NCI-H460 (cell line): ENCODE data around the gene SUPT7L. TPM values are rescaled to one million over a fixed set of nuclear protein-coding genes. Genes with fewer than 3 reads are reported as not detected.

Source experiments
- DNase-seq: peaks from one replicate; pipeline ENCODE4 v3.0.0-alpha.2; 2016; ENCODE audit warnings: low read depth; ENCODE audit errors: extremely low read depth
- polyA plus RNA-seq: library from polyadenylated mRNA; depleted of rRNA; stranded (reverse); fragments of >200 nt; gene quantifications from 2 replicates; pipeline ENCODE4 v1.2.3, GENCODE V29; 2014; cell fraction: nucleus; rRNA removed
- total RNA-seq: library from RNA; depleted of rRNA; stranded (reverse); fragments of >200 nt; shearing (Covaris generic); gene quantifications from 2 replicates; pipeline ENCODE4 v1.2.3, GENCODE V29; 2014; rRNA removed

Gene SUPT7L
- total RNA-seq, result 39.6 and 42.2 TPM in 2 replicates
- polyA plus RNA-seq, result 50.6 and 62.6 TPM in 2 replicates

- DNase-seq, result peak; percentile 75
Observed at GRCh38 chr2:27663285-27664153, at the start of gene SUPT7L, which contains the start of gene SLC4A1AP. Gene SUPT7L, minus strand, starts transcription at chr2:27663614. Its CDS starts 1,422 bp downstream, at chr2:27662192. Gene SLC4A1AP, plus strand, starts transcription at chr2:27663889. Its CDS starts 26 bp downstream, at chr2:27663915.

DNA sequence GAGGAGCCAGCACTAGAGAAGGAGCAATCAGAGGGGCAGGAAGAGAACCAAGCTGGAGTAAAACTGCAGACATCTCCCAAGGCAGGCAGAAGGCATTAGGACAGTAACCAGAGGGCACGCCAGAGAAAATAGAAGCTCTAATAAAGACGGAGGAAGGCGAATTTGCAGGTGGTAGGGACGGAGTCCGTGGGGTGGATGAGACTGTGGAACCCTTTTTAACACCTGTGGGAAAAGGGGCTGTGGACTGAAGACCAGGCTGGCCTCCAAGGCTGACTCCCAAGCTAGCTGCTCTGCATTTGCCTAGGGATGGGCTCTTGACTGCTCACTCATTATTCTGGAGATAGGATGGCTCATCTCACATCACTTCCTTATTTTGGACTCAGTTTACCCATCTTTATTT is 49.8 kb upstream of the SUPT7L start:
- DNase-seq, result no peak

GRCh38 chr2:27712522-27712921 is 49.1 kb upstream of the SUPT7L start:
- no peak for DNase-seq

DNA sequence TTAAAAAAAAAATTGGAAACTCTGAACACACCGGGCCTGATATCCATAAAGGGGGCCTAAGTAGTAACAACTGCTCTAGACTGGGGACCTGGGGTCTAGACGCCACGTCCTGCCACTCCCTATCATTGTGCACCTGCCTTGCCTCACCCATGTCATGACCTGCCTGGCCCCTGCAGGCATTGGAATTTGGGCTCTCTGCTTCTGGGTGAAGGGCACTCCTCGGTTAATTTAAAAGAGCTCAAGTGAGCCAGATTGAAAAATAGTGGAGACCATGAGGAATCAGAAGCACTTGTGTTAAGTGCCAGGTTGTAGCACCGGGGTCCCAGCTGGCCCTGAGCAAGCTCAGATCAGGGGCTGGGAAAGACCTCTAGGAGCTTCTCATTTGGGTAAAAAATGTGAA is 48.4 kb upstream of the SUPT7L start:
- no peak for DNase-seq

- DNase-seq, result no peak
Observed at GRCh38 chr2:27710640-27711430, 47.4 kb upstream of the SUPT7L start.

DNA sequence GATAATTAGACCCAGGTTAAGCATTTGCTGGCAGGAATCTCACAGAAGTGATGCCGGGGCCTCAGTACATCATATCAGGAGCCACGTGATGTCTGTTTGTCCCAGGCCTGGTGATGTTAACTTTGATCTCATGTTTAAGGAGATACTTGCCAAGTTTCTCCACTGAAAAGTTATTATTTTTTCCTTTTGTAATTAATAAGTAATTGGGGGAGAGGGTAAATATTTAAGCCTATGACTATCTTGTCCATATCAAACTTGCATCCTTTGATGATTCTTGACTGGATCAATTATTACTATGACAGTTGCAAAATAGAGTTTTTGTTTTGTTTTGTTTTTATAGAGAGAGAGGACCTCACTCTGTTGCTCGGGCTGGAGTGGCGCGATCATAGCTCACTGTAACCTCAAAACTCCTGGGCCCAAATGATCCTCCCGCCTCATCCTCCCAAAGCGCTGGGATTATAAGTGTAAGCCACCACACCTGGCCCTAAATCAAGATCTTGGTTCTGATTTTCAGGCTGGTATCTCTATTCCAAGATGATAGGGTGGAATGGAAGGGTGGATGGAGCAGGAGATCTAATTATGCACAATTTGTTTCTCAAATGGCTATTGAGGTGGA is 46.7 kb upstream of the SUPT7L start:
- DNase-seq, result no peak

GRCh38 chr2:27709326-27709725 is 45.9 kb upstream of the SUPT7L start:
- no peak for DNase-seq

GRCh38 chr2:27708666-27709065 is 45.3 kb upstream of the SUPT7L start:
- no peak for DNase-seq

- DNase-seq, result no peak
Observed at GRCh38 chr2:27708257-27708654, 44.8 kb upstream of the SUPT7L start.

DNA sequence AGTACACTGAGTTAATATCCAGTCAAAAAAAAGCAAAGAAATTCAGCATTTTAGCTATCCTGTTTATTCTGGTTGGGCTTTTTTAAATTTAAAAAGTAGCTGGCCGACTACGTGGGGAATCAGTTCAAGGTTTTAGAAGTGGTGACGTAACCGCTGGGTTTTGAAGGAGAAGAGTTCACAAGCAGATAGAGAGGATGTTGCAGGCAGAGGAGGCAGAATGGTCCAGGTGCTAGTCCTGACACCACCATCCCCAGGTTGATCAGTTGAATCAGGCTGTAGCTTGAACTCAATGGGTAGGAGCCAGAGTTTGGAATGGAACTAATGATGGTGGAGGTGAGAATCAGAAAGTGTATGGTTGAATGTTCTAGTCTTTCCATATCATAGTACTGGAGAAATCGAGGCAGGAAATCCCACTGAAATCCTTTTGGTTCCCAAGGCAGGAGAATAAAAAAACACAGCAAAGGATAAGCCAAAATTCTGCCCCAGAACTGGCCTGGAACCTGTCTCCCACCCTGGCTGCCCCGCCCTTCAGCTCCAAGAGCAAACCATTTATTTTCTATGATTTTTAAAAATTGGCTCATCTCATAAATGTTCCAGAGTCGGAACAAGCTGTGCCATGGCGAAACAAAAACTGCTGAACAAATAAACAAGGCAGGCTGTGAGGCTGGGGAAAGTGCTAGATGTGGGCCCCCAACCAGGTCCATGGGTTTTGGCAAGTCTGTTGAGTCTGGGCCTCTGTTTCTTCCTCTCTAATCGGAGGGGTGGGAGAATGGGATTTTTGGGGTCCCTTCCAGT is 44.2 kb upstream of the SUPT7L start:
- DNase-seq, result no peak

DNA sequence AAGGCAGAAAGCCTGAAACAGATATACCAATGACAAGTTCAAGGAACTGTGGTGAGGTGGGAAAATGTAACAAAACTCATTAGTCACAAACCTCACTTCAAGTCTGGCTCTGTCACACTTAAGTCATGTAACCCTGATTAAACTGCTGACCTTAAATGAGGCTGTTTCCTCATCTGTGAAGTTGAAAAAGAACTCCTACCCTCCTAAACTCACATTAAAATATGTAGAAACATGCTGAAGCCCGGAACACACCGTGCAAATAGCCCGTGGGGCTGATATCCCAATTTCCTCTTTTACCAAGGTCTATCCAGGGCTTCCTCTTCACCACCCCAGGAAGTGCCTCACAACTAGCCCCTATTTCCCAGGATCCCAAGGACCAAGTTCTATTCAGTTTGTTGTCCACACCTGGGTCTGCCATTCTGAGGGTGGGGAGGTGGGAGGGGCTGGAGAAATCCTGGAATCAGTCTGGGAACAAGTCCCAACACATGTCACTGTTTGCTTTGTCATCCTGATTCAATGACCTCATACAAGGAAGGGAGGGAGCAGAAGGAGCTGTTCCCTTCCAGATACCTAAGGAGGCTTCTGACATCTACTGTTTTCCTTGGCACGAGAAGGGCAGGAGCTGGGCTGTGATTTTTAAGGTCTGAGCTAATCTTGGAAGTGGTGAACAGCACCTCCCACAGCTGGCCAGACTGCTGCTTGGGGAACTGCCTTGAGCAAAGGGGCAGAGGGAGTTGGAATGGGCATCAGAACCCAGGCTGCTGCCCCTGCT is 42.6 kb upstream of the SUPT7L start:
- peak; percentile 87 for DNase-seq

GRCh38 chr2:27704342-27704876 is 41.0 kb upstream of the SUPT7L start:
- DNase-seq, result no peak

- peak; percentile 83 for DNase-seq
Observed at GRCh38 chr2:27703638-27704341, 40.4 kb upstream of the SUPT7L start.

GRCh38 chr2:27702302-27702701 is 38.9 kb upstream of the SUPT7L start:
- DNase-seq, result no peak

DNA sequence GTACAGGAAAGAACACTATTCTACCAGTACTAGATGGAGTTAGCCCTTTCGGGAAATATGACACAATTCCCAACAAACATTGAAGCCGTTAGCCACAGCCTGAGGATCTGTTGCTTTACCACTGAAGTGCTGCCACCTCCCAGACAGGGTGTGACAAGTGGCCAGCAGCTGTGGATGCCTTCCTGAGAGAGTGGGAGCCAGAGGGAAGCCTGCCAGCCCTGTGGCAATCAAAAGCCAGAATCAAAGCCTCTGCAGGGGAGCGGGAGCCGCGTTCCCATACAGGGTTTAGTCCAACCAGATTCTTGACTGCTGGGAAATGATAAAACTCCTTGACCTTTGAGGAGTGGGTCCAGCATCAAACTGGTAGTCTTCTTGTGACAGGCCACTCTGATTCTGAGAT is 38.3 kb upstream of the SUPT7L start:
- no peak for DNase-seq

GRCh38 chr2:27697660-27698059 is 34.2 kb upstream of the SUPT7L start:
- no peak for DNase-seq

DNA sequence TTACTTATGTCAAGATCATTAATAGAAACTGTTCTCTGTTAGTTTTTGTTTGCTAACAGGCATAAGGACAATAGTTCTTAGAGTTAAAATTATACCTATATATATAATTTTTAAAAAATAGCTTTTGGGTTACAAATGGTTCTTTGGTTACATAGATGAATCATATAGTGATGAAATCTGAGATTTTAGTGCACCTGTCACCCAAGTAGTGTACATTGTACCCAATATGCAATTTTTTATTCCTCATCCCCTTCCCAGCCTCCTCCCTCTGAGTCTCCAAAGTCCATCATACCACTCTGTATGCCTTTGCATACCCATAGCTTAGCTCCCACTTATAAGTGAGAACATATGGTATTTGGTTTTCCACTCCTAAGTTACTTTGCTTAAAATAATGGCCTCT is 26.6 kb upstream of the SUPT7L start:
- DNase-seq, result no peak

DNA sequence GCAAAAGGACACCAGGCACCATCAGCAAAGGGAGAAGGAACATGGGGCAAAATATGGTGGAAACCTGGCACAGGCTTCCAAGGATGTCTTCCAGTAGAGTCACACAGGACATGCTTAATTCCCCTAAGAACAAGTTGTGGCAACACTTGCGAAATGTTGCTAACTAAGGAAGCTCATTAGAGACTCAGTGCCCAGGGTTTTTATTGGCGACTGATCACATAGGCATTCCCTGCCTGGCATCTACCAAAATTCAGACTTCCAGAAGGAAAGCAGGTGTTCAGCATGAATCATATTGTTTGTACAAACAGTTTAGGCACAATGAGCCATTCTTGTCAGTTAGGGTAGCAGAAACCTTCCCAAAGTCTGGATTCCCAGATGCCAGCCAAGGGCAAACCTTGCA is 26.0 kb upstream of the SUPT7L start:
- no peak for DNase-seq

- DNase-seq, result no peak
Observed at GRCh38 chr2:27687232-27687631, 23.8 kb upstream of the SUPT7L start.
